ENCODE results near the gene KLHL26.

KLHL26 gene

GRCh38 chr19:18648973-18649315 is 12.1 kb downstream of the KLHL26 start:
- DNase-seq, result no peak

- DNase-seq, result no peak
Observed at GRCh38 chr19:18649371-18650020, 12.7 kb downstream of the KLHL26 start.

GRCh38 chr19:18650021-18650390 is 13.2 kb downstream of the KLHL26 start:
- no peak for DNase-seq

- no peak for DNase-seq
Observed at GRCh38 chr19:18650468-18651041, 13.7 kb downstream of the KLHL26 start.

- DNase-seq, result no peak
Observed at GRCh38 chr19:18651300-18651699, 14.5 kb downstream of the KLHL26 start.

GRCh38 chr19:18651733-18652132 is 14.9 kb downstream of the KLHL26 start:
- DNase-seq, result no peak

- no peak for DNase-seq
Observed at GRCh38 chr19:18653853-18654252, 17.0 kb downstream of the KLHL26 start.

GRCh38 chr19:18654469-18654868 is 17.6 kb downstream of the KLHL26 start:
- DNase-seq, result no peak

- DNase-seq, result no peak
Observed at GRCh38 chr19:18655173-18655844, 18.5 kb downstream of the KLHL26 start.

- DNase-seq, result no peak
Observed at GRCh38 chr19:18656337-18657086, 19.7 kb downstream of the KLHL26 start.

- no peak for DNase-seq
Observed at GRCh38 chr19:18657590-18658365, 20.9 kb downstream of the KLHL26 start.

GRCh38 chr19:18658366-18658855 is 21.6 kb downstream of the KLHL26 start:
- no peak for DNase-seq

- no peak for DNase-seq
Observed at GRCh38 chr19:18659281-18660050, 22.6 kb downstream of the KLHL26 start.

- no peak for DNase-seq
Observed at GRCh38 chr19:18660051-18660910, 23.5 kb downstream of the KLHL26 start.

- no peak for DNase-seq
Observed at GRCh38 chr19:18660939-18661670, 24.3 kb downstream of the KLHL26 start.

GRCh38 chr19:18662972-18663732 is 26.3 kb downstream of the KLHL26 start:
- DNase-seq, result no peak

- no peak for DNase-seq
Observed at GRCh38 chr19:18663940-18664530, 27.2 kb downstream of the KLHL26 start.

GRCh38 chr19:18665771-18666202 is 29.0 kb downstream of the KLHL26 start:
- no peak for DNase-seq

- DNase-seq, result no peak
Observed at GRCh38 chr19:18666317-18666716, 29.5 kb downstream of the KLHL26 start.

Measured in activated CD4-positive, alpha-beta T cell treated with anti-CD3 and anti-CD28 coated beads for 1 hour (primary cell).